ENCODE results near the gene DCAF17.
"Not testable (repeated sequence)": the region's sequence is repeated elsewhere in the genome, so short reads cannot be mapped to it uniquely, and the experiment has no call there.

DCAF17 gene

DNA sequence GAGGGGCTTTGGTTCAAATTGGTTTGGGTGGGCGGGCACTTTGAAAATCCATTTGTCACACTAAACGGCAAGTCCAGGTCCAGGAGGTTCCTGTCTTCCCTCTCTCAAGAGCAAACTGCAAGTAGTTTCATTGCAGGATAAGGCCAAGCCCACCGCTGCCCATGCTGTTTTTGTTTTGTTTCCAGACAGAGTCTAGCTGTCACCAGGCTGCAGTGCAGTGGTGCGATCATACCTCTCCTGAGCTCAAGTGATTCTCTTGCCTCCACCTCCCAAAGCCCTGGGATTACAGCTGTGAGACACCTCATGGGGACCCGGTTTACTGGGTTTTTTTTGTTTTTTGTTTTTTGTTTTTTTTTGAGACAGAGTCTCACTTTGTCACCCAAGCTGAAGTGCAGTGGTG is 86.4 kb downstream of the DCAF17 start:
- Mint-ChIP-seq H3K4me1 (peaks cover 15% of the 10 kb centered on the region), H3K9me3 (no peaks in the 10 kb centered on the region)

GRCh38 chr2:171521361-171522051 is 87.5 kb downstream of the DCAF17 start:
- Mint-ChIP-seq H3K27me3 (peaks cover 78% of the 10 kb centered on the region), H3K4me3 (peak overlapping the region; percentile 73), H3K9me3 (no peaks in the 10 kb centered on the region), H3K4me1 (peaks cover 15% of the 10 kb centered on the region), H3K27ac (no peak overlapping the region), H3K36me3 (no peaks in the 10 kb centered on the region)
- CTCF ChIA-PET, result interaction anchor here (1.1 to 1.8 kb wide), 2 partner anchors 10 to 593 kb away, joined by 3 to 5 read pairs; no protein-coding TSS in a partner anchor
- no peak for DNase-seq

More for the DNA sequence above, 86.4 kb downstream of the DCAF17 start:
- CTCF ChIA-PET, result interaction anchor here (1.8 kb wide), 1 partner anchor 9 kb away, joined by 5 read pairs; no protein-coding TSS in a partner anchor
- Mint-ChIP-seq H3K4me3 (no peak overlapping the region), H3K36me3 (no peaks in the 10 kb centered on the region), H3K27ac (no peak overlapping the region), H3K27me3 (peaks cover 77% of the 10 kb centered on the region)
- DNase-seq, result no peak

GRCh38 chr2:171522052-171522787 is 88.2 kb downstream of the DCAF17 start, which contains the start of gene CYBRD1:
TSS of gene CYBRD1 (plus strand) at chr2:171522474. CDS start at chr2:171522546, 72 bp downstream.
- peak within 1 kb of the TSS; percentile 73 for H3K4me3 Mint-ChIP-seq
- CTCF ChIA-PET, result interaction anchor here (1.1 to 1.8 kb wide), 2 partner anchors 11 to 594 kb away, joined by 3 to 5 read pairs; no protein-coding TSS in a partner anchor
- H3K9me3 Mint-ChIP-seq, result no peaks in the 10 kb centered on the region
- peaks cover 80% of the 10 kb centered on the region for H3K27me3 Mint-ChIP-seq
- no peaks in the 10 kb centered on the region for H3K36me3 Mint-ChIP-seq
- peaks cover 15% of the 10 kb centered on the region for H3K4me1 Mint-ChIP-seq
- peak; percentile 31 for DNase-seq
- no peak within 1 kb of the TSS for H3K27ac Mint-ChIP-seq

- Mint-ChIP-seq H3K4me1 (peaks cover 15% of the 10 kb centered on the region), H3K9me3 (no peaks in the 10 kb centered on the region), H3K27me3 (peaks cover 81% of the 10 kb centered on the region), H3K4me3 (peak overlapping the region; percentile 73), H3K27ac (no peak overlapping the region), H3K36me3 (no peaks in the 10 kb centered on the region)
- CTCF ChIA-PET, result no interaction called here
- peak; percentile 27 for DNase-seq
These were observed 88.7 kb downstream of the DCAF17 start for GRCh38 chr2:171522788-171523087.

DNA sequence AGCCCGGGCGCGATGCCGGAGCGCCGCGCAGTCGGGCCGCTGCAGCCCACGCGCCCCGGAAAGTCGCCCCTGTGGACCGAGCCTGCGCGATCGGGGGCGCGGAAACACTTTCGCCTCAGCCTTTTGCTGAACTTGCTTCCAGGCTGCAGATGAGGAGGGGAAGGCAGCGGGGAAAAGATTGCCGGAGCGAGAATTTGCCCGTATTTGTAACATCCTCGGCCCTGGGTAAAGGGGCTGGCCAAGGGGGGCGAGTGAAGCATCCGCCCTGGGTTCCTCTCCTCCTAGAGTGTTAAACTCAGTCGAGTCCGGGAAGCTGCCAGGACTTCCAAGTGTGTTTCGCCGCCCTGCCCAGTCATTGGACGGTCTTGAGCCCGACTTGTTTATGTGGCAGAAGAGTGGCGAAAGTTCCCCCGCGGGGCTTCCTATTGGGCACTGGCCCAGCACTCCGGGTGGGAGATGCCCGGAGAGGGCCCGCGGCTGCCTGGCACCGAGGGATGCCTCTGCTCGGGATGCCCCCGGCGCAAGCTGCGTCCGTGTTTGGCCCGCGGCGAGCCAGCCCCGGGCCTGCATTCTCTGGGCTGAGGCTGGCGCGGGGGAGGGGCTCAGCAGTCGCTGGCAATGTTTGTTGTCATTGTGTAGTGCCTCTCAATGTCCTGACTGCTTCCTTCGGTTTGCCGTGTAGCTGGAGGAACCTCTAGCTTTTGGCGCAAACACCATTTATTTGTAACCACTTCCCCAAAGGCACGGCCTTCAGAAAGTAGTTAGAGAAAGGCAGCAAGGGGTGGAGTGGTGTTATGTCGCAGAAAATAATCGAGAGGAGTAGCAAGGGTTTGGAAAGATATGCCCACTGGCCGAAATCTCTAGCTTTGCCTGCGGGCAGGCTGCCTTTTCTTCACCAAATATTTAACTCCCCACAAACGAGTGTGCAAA is 89.3 kb downstream of the DCAF17 start:
- no peak for DNase-seq
- Mint-ChIP-seq H3K9me3 (no peaks in the 10 kb centered on the region), H3K36me3 (no peaks in the 10 kb centered on the region), H3K4me3 (peak overlapping the region; percentile 73), H3K27ac (no peak overlapping the region), H3K4me1 (peaks cover 15% of the 10 kb centered on the region), H3K27me3 (peaks cover 80% of the 10 kb centered on the region)
- CTCF ChIA-PET, result no interaction called here

GRCh38 chr2:171524018-171524401 is 90.0 kb downstream of the DCAF17 start:
- CTCF ChIA-PET, result no interaction called here
- DNase-seq, result no peak
- Mint-ChIP-seq H3K4me3 (no peak overlapping the region), H3K4me1 (peaks cover 15% of the 10 kb centered on the region), H3K9me3 (no peaks in the 10 kb centered on the region), H3K27ac (no peak overlapping the region), H3K27me3 (peaks cover 81% of the 10 kb centered on the region), H3K36me3 (no peaks in the 10 kb centered on the region)

- no peak overlapping the region for H3K4me3 Mint-ChIP-seq
- no peaks in the 10 kb centered on the region for H3K36me3 Mint-ChIP-seq
- no peaks in the 10 kb centered on the region for H3K4me1 Mint-ChIP-seq
- peaks cover 4% of the 10 kb centered on the region for H3K9me3 Mint-ChIP-seq
- peaks cover 48% of the 10 kb centered on the region for H3K27me3 Mint-ChIP-seq
- H3K27ac Mint-ChIP-seq, result no peak overlapping the region
- CTCF ChIA-PET, result interaction anchor here (1.6 kb wide), 1 partner anchor 113 kb away, joined by 3 read pairs; no protein-coding TSS in a partner anchor
- DNase-seq, result peak; percentile 30
These were observed 95.9 kb downstream of the DCAF17 start for GRCh38 chr2:171529914-171530313.

DNA sequence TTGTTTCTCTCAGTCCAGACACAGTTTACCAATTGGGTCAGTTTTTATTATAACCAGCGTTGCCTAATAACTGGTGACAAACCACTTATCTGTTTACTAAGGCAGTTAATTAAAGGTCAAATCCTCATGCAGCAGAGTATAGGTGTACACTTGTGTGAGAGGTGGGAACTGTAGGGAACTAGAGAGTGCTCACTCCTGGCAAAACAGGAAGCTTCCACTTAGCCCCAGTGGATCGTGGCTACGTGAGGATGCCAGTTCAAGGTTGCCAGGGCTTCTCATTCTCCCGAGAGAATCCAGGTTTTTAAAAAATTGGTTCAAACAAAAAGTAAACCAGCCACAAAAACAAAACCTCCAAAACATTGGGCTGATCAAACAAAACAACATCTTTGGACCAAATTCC is 96.4 kb downstream of the DCAF17 start:
- DNase-seq, result no peak
- Mint-ChIP-seq H3K36me3 (no peaks in the 10 kb centered on the region), H3K4me3 (no peak overlapping the region), H3K9me3 (peaks cover 4% of the 10 kb centered on the region), H3K4me1 (no peaks in the 10 kb centered on the region), H3K27ac (no peak overlapping the region), H3K27me3 (peaks cover 48% of the 10 kb centered on the region)
- CTCF ChIA-PET, result no interaction called here

GRCh38 chr2:171530859-171531258 is 96.8 kb downstream of the DCAF17 start:
- peaks cover 50% of the 10 kb centered on the region for H3K27me3 Mint-ChIP-seq
- H3K36me3 Mint-ChIP-seq, H3K27ac Mint-ChIP-seq, CTCF ChIA-PET, H3K9me3 Mint-ChIP-seq, H3K4me3 Mint-ChIP-seq, H3K4me1 Mint-ChIP-seq, DNase-seq: not testable (repeated sequence)

- Mint-ChIP-seq H3K4me3 (no peak overlapping the region), H3K36me3 (no peaks in the 10 kb centered on the region), H3K27ac (no peak overlapping the region), H3K27me3 (peaks cover 50% of the 10 kb centered on the region), H3K4me1 (no peaks in the 10 kb centered on the region), H3K9me3 (peaks cover 4% of the 10 kb centered on the region)
- CTCF ChIA-PET, result no interaction called here
- DNase-seq, result no peak
These were observed 97.3 kb downstream of the DCAF17 start for GRCh38 chr2:171531291-171531690.

- no peak for DNase-seq
- CTCF ChIA-PET, result interaction anchor here (0.8 to 1.1 kb wide), 2 partner anchors 33 to 35 kb away, joined by 3 read pairs; no protein-coding TSS in a partner anchor
- H3K27ac Mint-ChIP-seq, result no peak overlapping the region
- peaks cover 48% of the 10 kb centered on the region for H3K27me3 Mint-ChIP-seq
- H3K9me3 Mint-ChIP-seq, result peaks cover 4% of the 10 kb centered on the region
- H3K4me3 Mint-ChIP-seq, result no peak overlapping the region
- H3K4me1 Mint-ChIP-seq, result no peaks in the 10 kb centered on the region
- H3K36me3 Mint-ChIP-seq, result no peaks in the 10 kb centered on the region
These were observed 97.9 kb downstream of the DCAF17 start for GRCh38 chr2:171531836-171532450.

DNA sequence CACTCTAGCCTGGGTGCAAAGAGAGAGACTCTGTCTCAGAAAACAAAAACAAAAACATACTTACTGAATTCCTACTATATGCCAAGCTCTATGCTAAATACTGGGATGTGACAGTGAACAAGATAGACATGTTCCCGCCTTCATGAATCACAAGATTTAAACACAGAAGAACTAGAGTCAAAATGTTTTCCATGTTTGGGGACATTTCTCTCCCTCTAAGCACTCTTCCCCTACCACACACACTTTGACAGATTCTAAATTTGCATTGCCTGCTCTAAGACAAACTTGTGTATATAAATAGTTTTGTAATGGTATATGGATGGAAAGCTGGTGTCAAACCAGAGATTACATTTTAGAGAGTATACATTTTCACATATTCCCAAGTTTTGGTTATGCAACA is 99.3 kb downstream of the DCAF17 start:
- no peaks in the 10 kb centered on the region for H3K36me3 Mint-ChIP-seq
- no peak overlapping the region for H3K4me3 Mint-ChIP-seq

More for the DNA sequence above, 99.3 kb downstream of the DCAF17 start:
- Mint-ChIP-seq H3K9me3 (peaks cover 4% of the 10 kb centered on the region), H3K27ac (no peak overlapping the region), H3K4me1 (no peaks in the 10 kb centered on the region), H3K27me3 (peaks cover 41% of the 10 kb centered on the region)
- CTCF ChIA-PET, result interaction anchor here (1.6 kb wide), 1 partner anchor 10 kb away, joined by 5 read pairs; no protein-coding TSS in a partner anchor
- DNase-seq, result no peak

All from activated naive CD4-positive, alpha-beta T cell treated with anti-CD3 and anti-CD28 coated beads, Interleukin-2, amount 10 ng/mL, durations not matched to agents 7 days and 5 days (primary cell).